WTC11 (cell line): ENCODE data around the gene SLC41A1. TPM values are rescaled to one million over a fixed set of nuclear protein-coding genes. Genes with fewer than 3 reads are reported as not detected.

Source experiments
- ATAC-seq: fragments of 200-7000 bp; cut with Tn5 transposase; 2 replicates; pipeline ENCODE4 v1.10.0; 2021; ENCODE audit warnings: mild to moderate bottlenecking, moderate library complexity
- CTCF ChIA-PET: fragments of 300-600 bp; sonication (Branson Sonifier 250); formaldehyde crosslinking; loops from one replicate; lab custom pipeline; 2021; ENCODE audit warnings: antibody characterized with exemption; lab: Charles Lee
- POLR2A ChIA-PET: fragments of 350-600 bp; sonication (Branson Sonifier 250); formaldehyde crosslinking; loops from one replicate; lab custom pipeline; 2021; ENCODE audit warnings: antibody characterized with exemption; lab: Charles Lee
- DNase-seq: peaks from one replicate; pipeline ENCODE4 v3.0.0; 2021; ENCODE audit warnings: low spot score
- H3K27ac Mint-ChIP-seq: 2 replicates; pipeline ENCODE4 v1.8.0; 2021; ENCODE audit warnings: mixed read lengths
- H3K27me3 Mint-ChIP-seq: 2 replicates; pipeline ENCODE4 v1.8.0; 2021; ENCODE audit warnings: low read depth, mild to moderate bottlenecking, moderate library complexity, mixed read lengths
- H3K36me3 Mint-ChIP-seq: 2 replicates; pipeline ENCODE4 v1.8.0; 2021; ENCODE audit warnings: mixed read lengths
- H3K4me1 Mint-ChIP-seq: 2 replicates; pipeline ENCODE4 v1.8.0; 2022; ENCODE audit warnings: mixed read lengths
- H3K4me3 Mint-ChIP-seq: 2 replicates; pipeline ENCODE4 v1.8.0; 2021; ENCODE audit warnings: mild to moderate bottlenecking, moderate library complexity, mixed read lengths
- H3K9me3 Mint-ChIP-seq: 2 replicates; pipeline ENCODE4 v1.8.0; 2021; ENCODE audit warnings: mixed read lengths
- AR ChIP-seq: fragments of 250-450 bp; sonication (Bioruptor Pico); IDR thresholded peaks from 2 replicates; pipeline ENCODE4 v1.9.0; 2021; ENCODE audit warnings: mild to moderate bottlenecking
- ATF3 ChIP-seq: sonication (generic); formaldehyde crosslinking; conservative IDR thresholded peaks from 2 replicates; pipeline ENCODE4 v1.8.1; 2022; ENCODE audit warnings: mild to moderate bottlenecking, missing genetic modification reagents
- CTCF ChIP-seq: fragments of 200-600 bp; IDR thresholded peaks from 2 replicates; pipeline ENCODE4 v1.8.0; 2022; ENCODE audit warnings: antibody characterized with exemption
- E2F1 ChIP-seq: sonication (generic); formaldehyde crosslinking; IDR thresholded peaks from 2 replicates; pipeline ENCODE4 v1.8.0; 2022; ENCODE audit warnings: mild to moderate bottlenecking, missing genetic modification reagents
- E2F5 ChIP-seq: sonication (generic); formaldehyde crosslinking; IDR thresholded peaks from 2 replicates; pipeline ENCODE4 v1.8.1; 2022; ENCODE audit warnings: mild to moderate bottlenecking, moderate library complexity, missing genetic modification reagents
- ELF4 ChIP-seq: sonication (generic); formaldehyde crosslinking; IDR thresholded peaks from 2 replicates; pipeline ENCODE4 v1.8.1; 2022; ENCODE audit warnings: low read depth, mild to moderate bottlenecking, moderate library complexity, missing genetic modification reagents
- ERG ChIP-seq: fragments of 250-450 bp; sonication (Bioruptor Pico); IDR thresholded peaks from 2 replicates; pipeline ENCODE4 v1.8.0; 2021; ENCODE audit warnings: mild to moderate bottlenecking
- ETV6 ChIP-seq: sonication (generic); formaldehyde crosslinking; IDR thresholded peaks from 2 replicates; pipeline ENCODE4 v1.8.1; 2022; ENCODE audit warnings: mild to moderate bottlenecking, missing genetic modification reagents
- FOXJ3 ChIP-seq: sonication (generic); formaldehyde crosslinking; IDR thresholded peaks from 2 replicates; pipeline ENCODE4 v1.9.0; 2021; ENCODE audit warnings: missing genetic modification reagents, mild to moderate bottlenecking, borderline replicate concordance
- MXD4 ChIP-seq: fragments of 250-450 bp; sonication (Bioruptor Pico); IDR thresholded peaks from 2 replicates; pipeline ENCODE4 v1.8.0; 2021; ENCODE audit warnings: mild to moderate bottlenecking, moderate library complexity, borderline replicate concordance
- NFE2L1 ChIP-seq: sonication (generic); formaldehyde crosslinking; IDR thresholded peaks from 2 replicates; pipeline ENCODE4 v1.8.1; 2023; ENCODE audit warnings: missing genetic modification reagents
- NFYB ChIP-seq: sonication (generic); formaldehyde crosslinking; conservative IDR thresholded peaks from 2 replicates; pipeline ENCODE4 v1.8.0; 2022; ENCODE audit warnings: low read depth, missing genetic modification reagents
- NR2C2 ChIP-seq: sonication (generic); formaldehyde crosslinking; IDR thresholded peaks from 2 replicates; pipeline ENCODE4 v1.8.0; 2022; ENCODE audit warnings: mild to moderate bottlenecking, missing genetic modification reagents
- PRDM15 ChIP-seq: sonication (generic); formaldehyde crosslinking; IDR thresholded peaks from 2 replicates; pipeline ENCODE4 v1.8.0; 2022; ENCODE audit warnings: missing genetic modification reagents
- SOX15 ChIP-seq: fragments of 250-450 bp; sonication (Bioruptor Pico); IDR thresholded peaks from 2 replicates; pipeline ENCODE4 v1.9.0; 2021; ENCODE audit warnings: mild to moderate bottlenecking
- ZNF232 ChIP-seq: sonication (generic); formaldehyde crosslinking; IDR thresholded peaks from 2 replicates; pipeline ENCODE4 v1.8.0; 2022; ENCODE audit warnings: mild to moderate bottlenecking, missing genetic modification reagents
- ZNF263 ChIP-seq: sonication (generic); formaldehyde crosslinking; IDR thresholded peaks from 2 replicates; pipeline ENCODE4 v1.8.1; 2022; ENCODE audit warnings: low read depth, mild to moderate bottlenecking, moderate library complexity, missing genetic modification reagents
- ZNF423 ChIP-seq: fragments of 250-450 bp; sonication (Bioruptor Pico); IDR thresholded peaks from 2 replicates; pipeline ENCODE4 v2.1.2; 2022; ENCODE audit warnings: mild to moderate bottlenecking, moderate library complexity
- total RNA-seq: library from RNA; stranded (reverse); gene quantifications from 3 replicates; pipeline ENCODE4 v1.2.3, GENCODE V29; 2021

The SLC41A1 gene
- total RNA-seq, 1 experiment from 2014 or later = 32.8 TPM

- DNase-seq (no peak), ATAC-seq (no peak)
- no peaks in the 10 kb centered on the region for H3K9me3 Mint-ChIP-seq
- peaks cover 7% of the 10 kb centered on the region for H3K4me1 Mint-ChIP-seq
- POLR2A ChIA-PET = interaction anchor here (0.5 kb wide), 1 partner anchor 293 kb away, joined by 3 read pairs; no protein-coding TSS in a partner anchor
- no peak overlapping the region for H3K4me3 Mint-ChIP-seq
- CTCF ChIA-PET = no interaction called here
- H3K27me3 Mint-ChIP-seq = peaks cover 7% of the 10 kb centered on the region
- no peaks in the 10 kb centered on the region for H3K36me3 Mint-ChIP-seq
- no peak for TF ChIP-seq PRDM15
- H3K27ac Mint-ChIP-seq = no peak overlapping the region
These were observed 24.5 kb upstream of the SLC41A1 start for GRCh38 chr1:205837382-205837970.

GRCh38 chr1:205834751-205835150 lies 21.8 kb upstream of the SLC41A1 start:
- no peak for TF ChIP-seq ZNF263 (CRISPR knock-in tag)
- TF ChIP-seq CTCF = no peak
- TF ChIP-seq ZNF423 (CRISPR knock-in tag) = no peak
- no peak for TF ChIP-seq ZNF232 (CRISPR knock-in tag)
- TF ChIP-seq E2F5 (CRISPR knock-in tag) = no peak
- no peak for TF ChIP-seq ERG (CRISPR knock-in tag)
- TF ChIP-seq SOX15 (CRISPR knock-in tag) = no peak
- no peak for TF ChIP-seq NFE2L1
- no peak for TF ChIP-seq MXD4 (CRISPR knock-in tag)
- TF ChIP-seq FOXJ3 (CRISPR knock-in tag) = no peak
- no peak for TF ChIP-seq ATF3
- no peak for TF ChIP-seq ELF4 (CRISPR knock-in tag)
- no peak for TF ChIP-seq PRDM15
- TF ChIP-seq NFYB (CRISPR knock-in tag) = no peak
- TF ChIP-seq AR (CRISPR knock-in tag) = no peak
- TF ChIP-seq NR2C2 (CRISPR knock-in tag) = no peak
- no peak for TF ChIP-seq E2F1
- TF ChIP-seq ETV6 (CRISPR knock-in tag) = no peak
- TF ChIP-seq, all 79 proteins: peak for 0
- CTCF ChIA-PET = interaction anchor here (0.6 kb wide), 1 partner anchor 143 kb away, joined by 3 read pairs; no protein-coding TSS in a partner anchor
- POLR2A ChIA-PET = no interaction called here

More at GRCh38 chr1:205834751-205835150, 21.8 kb upstream of the SLC41A1 start:
- H3K4me1 Mint-ChIP-seq = no peaks in the 10 kb centered on the region
- H3K36me3 Mint-ChIP-seq = no peaks in the 10 kb centered on the region
- ATAC-seq = no peak
- no peak overlapping the region for H3K4me3 Mint-ChIP-seq
- DNase-seq = no peak
- peaks cover 7% of the 10 kb centered on the region for H3K27me3 Mint-ChIP-seq
- H3K9me3 Mint-ChIP-seq = no peaks in the 10 kb centered on the region
- no peak overlapping the region for H3K27ac Mint-ChIP-seq
